ENCODE data around the gene MISP.

- TF ChIP-seq TCF4 (CRISPR knock-in tag; IDR thresholded peaks at IDR 0.05; ENCODE audit: borderline replicate concordance): no peak
- no peak for TF ChIP-seq SNAI2 (CRISPR knock-in tag; IDR thresholded peaks at IDR 0.05)
- no peak for TF ChIP-seq ZNF70 (CRISPR knock-in tag; IDR thresholded peaks at IDR 0.05)
- TF ChIP-seq POU6F1 (CRISPR knock-in tag; IDR thresholded peaks at IDR 0.05; ENCODE audit: borderline replicate concordance, low read depth): no peak
- TF ChIP-seq PATZ1 (CRISPR knock-in tag; IDR thresholded peaks at IDR 0.05; ENCODE audit: borderline replicate concordance): no peak
- TF ChIP-seq ZFP30 (CRISPR knock-in tag; IDR thresholded peaks at IDR 0.05): no peak
- no peak for TF ChIP-seq ZFP3 (CRISPR knock-in tag; IDR thresholded peaks at IDR 0.05)
- TF ChIP-seq ISL1 (CRISPR knock-in tag; IDR thresholded peaks at IDR 0.05): no peak
- TF ChIP-seq ARNTL (CRISPR knock-in tag; IDR thresholded peaks at IDR 0.05; ENCODE audit: borderline replicate concordance, low read depth): no peak
- no peak for TF ChIP-seq CREB5 (CRISPR knock-in tag; IDR thresholded peaks at IDR 0.05; ENCODE audit: low read depth)
- TF ChIP-seq ZNF565 (CRISPR knock-in tag; conservative IDR thresholded peaks at IDR 0.05; ENCODE audit: low read depth): no peak
- TF ChIP-seq RARB (CRISPR knock-in tag; IDR thresholded peaks at IDR 0.05): no peak
- no peak for TF ChIP-seq CSRNP3 (CRISPR knock-in tag; IDR thresholded peaks at IDR 0.05)
- no peak for TF ChIP-seq CSDC2 (CRISPR knock-in tag; IDR thresholded peaks at IDR 0.05)
Measured at GRCh38 chr19:750640-751423, at the start of gene MISP.
